GM12878 (cell line): Measurements from ENCODE around the gene POLE2. TPM values are rescaled to one million over a fixed set of nuclear protein-coding genes. Genes with fewer than 3 reads are reported as not detected.

Source experiments
- ATAC-seq: fragments of 200-7000 bp; cut with Tn5 transposase; 3 replicates; pipeline ENCODE4 v1.9.1; 2020; ENCODE audit warnings: mild to moderate bottlenecking, moderate library complexity
- BruUV-seq: library from RNA; stranded (reverse); fragments of 400-500 nt; replicated peaks from 2 replicates; lab custom pipeline; 2021; lab: Mats Ljungman, UMichigan
- CTCF ChIA-PET: fragments of 300-600 bp; sonication (Branson Sonifier 250); formaldehyde crosslinking; extraction: SDS; loops from one replicate; lab custom pipeline; 2021; ENCODE audit warnings: inconsistent platforms; lab: Yijun Ruan, JAX
- POLR2A ChIA-PET: fragments of 350-600 bp; formaldehyde crosslinking; extraction: SDS; loops from one replicate; lab custom pipeline; 2021; ENCODE audit warnings: inconsistent platforms; lab: Charles Lee
- RAD21 ChIA-PET: fragments of 300-600 bp; sonication (Branson Sonifier 250); formaldehyde crosslinking; loops from one replicate; lab custom pipeline; 2023; ENCODE audit warnings: antibody characterized with exemption; ENCODE audit not compliant: unreplicated experiment; lab: Charles Lee
- SMC1A ChIA-PET: fragments of 300-600 bp; sonication (Branson Sonifier 250); formaldehyde crosslinking; loops from one replicate; lab custom pipeline; 2023; ENCODE audit not compliant: unreplicated experiment, uncharacterized antibody; lab: Charles Lee
- DNase-seq: peaks from one replicate; pipeline ENCODE4 v3.0.0-alpha.2; 2011; ENCODE audit warnings: low read depth, low spot score
- FAIRE-seq: peaks from 3 replicates; lab custom pipeline; 2011; peaks lifted over from hg19 to GRCh38; lab: Jason Lieb, UNC
- H2AFZ ChIP-seq: 2 replicates; pipeline ENCODE4 v1.6.0; 2011; ENCODE audit warnings: low read depth, low read length, control low read depth; ENCODE audit not compliant: control insufficient read depth
- H3K27ac ChIP-seq: 2 replicates; pipeline ENCODE4 v1.5.1; 2011; ENCODE audit warnings: control low read depth; ENCODE audit not compliant: control insufficient read depth, insufficient read depth
- H3K27me3 ChIP-seq, 2 experiments: replicated peaks in 1 of 2; 2 replicates each; pipeline versions ENCODE4 v1.6.0 to v1.6.1; 2011; ENCODE audit warnings: low read length in 1 of 2; ENCODE audit not compliant: control insufficient read depth in 2 of 2, insufficient read depth in 2 of 2
- H3K36me3 ChIP-seq, 2 experiments: 2 replicates each; pipeline ENCODE4 v1.5.1; 2011; ENCODE audit warnings: low read length in 1 of 2; ENCODE audit not compliant: control insufficient read depth in 2 of 2, insufficient read depth in 2 of 2
- H3K4me1 ChIP-seq: 2 replicates; pipeline ENCODE4 v1.6.1; 2011; ENCODE audit warnings: mild to moderate bottlenecking, low read length, moderate library complexity, mixed read lengths; ENCODE audit not compliant: control insufficient read depth, insufficient read depth
- H3K4me2 ChIP-seq: 2 replicates; pipeline ENCODE4 v1.6.0; 2011; ENCODE audit warnings: control low read depth; ENCODE audit not compliant: control insufficient read depth, insufficient read depth
- H3K4me3 ChIP-seq: fragments of 200-600 bp; sonication (generic); 2 replicates; pipeline ENCODE4 v1.5.1; 2016
- H3K79me2 ChIP-seq: 2 replicates; pipeline ENCODE4 v1.6.0; 2011; ENCODE audit warnings: low read length; ENCODE audit not compliant: control insufficient read depth, insufficient read depth
- H3K9ac ChIP-seq: 2 replicates; pipeline ENCODE4 v1.8.0; 2011; ENCODE audit warnings: low read length, control low read depth, mixed read lengths; ENCODE audit not compliant: control insufficient read depth, insufficient read depth
- H3K9me3 ChIP-seq: replicated peaks from 3 replicates; pipeline ENCODE4 v1.5.1; 2011; ENCODE audit warnings: mild to moderate bottlenecking, low read length; ENCODE audit not compliant: control insufficient read depth, insufficient read depth
- H4K20me1 ChIP-seq: 2 replicates; pipeline ENCODE4 v1.6.0; 2011; ENCODE audit not compliant: control insufficient read depth, insufficient read depth
- ATF3 ChIP-seq: IDR thresholded peaks from 2 replicates; pipeline ENCODE4 v1.6.1; 2011; ENCODE audit warnings: low read depth, mild to moderate bottlenecking, low read length, moderate library complexity, borderline replicate concordance; ENCODE audit errors: extremely low read depth
- ELK1 ChIP-seq: IDR thresholded peaks from 2 replicates; pipeline ENCODE4 v1.6.1; 2012; ENCODE audit warnings: low read depth, low read length, improper control_type of control experiment
- NFIC ChIP-seq: IDR thresholded peaks from 2 replicates; pipeline ENCODE4 v1.6.1; 2012; ENCODE audit warnings: low read depth, mild to moderate bottlenecking, inconsistent platforms, low read length, moderate library complexity
- WGBS: methylation state at CpG from one replicate; pipeline ENCODE4 v1.1.6; 2016; ENCODE audit warnings: low lambda C conversion rate; ENCODE audit not compliant: insufficient replicate concordance, insufficient coverage; ENCODE audit errors: missing lambda C conversion rate; 5-methylcytosine and 5-hydroxymethylcytosine counted together
- in situ Hi-C: fragments of 300-500 bp; cut with MboI; formaldehyde crosslinking; loops from 9 replicates; pipeline ENCODE4 v1.14.3; 2018; ENCODE audit warnings: mixed read lengths
- intact Hi-C: fragments of 100-400 bp; cut with micrococcal nuclease; formaldehyde crosslinking; loops from one replicate; pipeline ENCODE4 v1.14.2; 2022; ENCODE audit not compliant: unreplicated experiment
- polyA plus RNA-seq, 11 experiments: library from polyadenylated mRNA; depleted of rRNA in 4 of 11; unstranded in 6 of 11; stranded (reverse) in 5 of 11; fragments of >200 nt; fragmentation: Nextera tagmentation in 4 of 11; fragmentation: Illumina TruSeq in 1 of 11; extraction: Ambion mirVana in 4 of 11; extraction: Trizol in 1 of 11; gene quantifications; 1 replicate in 1 of 11; 2 replicates in 10 of 11; pipeline versions ENCODE4 v1.2.1 to v1.2.3, GENCODE V29; 2011 to 2016; ENCODE audit warnings: inconsistent platforms in 2 of 11, missing spikeins in 2 of 11, low read depth in 1 of 11
- total RNA-seq, 4 experiments: library from RNA; depleted of rRNA in 3 of 4; stranded (reverse); fragments of >200 nt in 3 of 4; fragmentation: Illumina TruSeq in 1 of 4; extraction: Trizol in 1 of 4; gene quantifications; 2 replicates each; pipeline versions ENCODE4 v1.2.1 to v1.2.3, GENCODE V29; 2013 to 2021

POLE2 gene
- total and polyA plus RNA-seq, 10 of the 15 experiments (the other 5 are each of a cell fraction or from before 2014, with no cell fraction given): 22.0 to 45.6 (median 38.8) TPM

GRCh38 chr14:49598189-49598484 lies 89.9 kb downstream of the POLE2 start:
- Histone ChIP-seq H4K20me1 (no peaks in the 10 kb centered on the region), H3K79me2 (peaks cover 53% of the 10 kb centered on the region), H3K36me3 (no peaks in the 10 kb centered on the region; a peak in 1 of 4 replicates), H2AFZ (peak overlapping the region; percentile 97), H3K27me3 (no peaks in the 10 kb centered on the region), H3K4me3 (peak overlapping the region; percentile 92)
- WGBS: under 1% methylated on average over 15 of the region's 15 CpGs
- SMC1A ChIA-PET: interaction anchor here (0.9 to 3.1 kb wide), 7 partner anchors 12 to 34 kb away, joined by 3 to 12 read pairs (median 3); partner anchors contain the start of genes MGAT2, RPL36AL and RPS29
- in situ Hi-C loops: no loop called here
- no peak for FAIRE-seq
- 0 out of 2 replicates have a peak, but pooled peaks have one; percentile 13 for TF ChIP-seq NFIC
- no peak for TF ChIP-seq ATF3
- 0 out of 2 replicates have a peak, but pooled peaks have one; percentile 11 for TF ChIP-seq ELK1
- TF ChIP-seq, all 136 proteins: peak for 2
- Histone ChIP-seq H3K27ac (peak overlapping the region; percentile 100), H3K9me3 (no peaks in the 10 kb centered on the region), H3K4me2 (peak overlapping the region; percentile 79), H3K4me1 (peaks cover 17% of the 10 kb centered on the region), H3K9ac (peak overlapping the region; percentile 95)
- DNase-seq (no peak), ATAC-seq (peak; percentile 6)
- ChIA-PET RAD21 (interaction anchor here (0.9 to 4.6 kb wide), 5 partner anchors 23 to 170 kb away, joined by 3 to 29 read pairs (median 6); partner anchors contain the start of genes KLHDC2, MGAT2 and RPL36AL), POLR2A (interaction anchor here (1.9 to 6.7 kb wide), 4 partner anchors 12 to 34 kb away, joined by 12 to 73 read pairs (median 40); partner anchors contain the start of genes MGAT2, RPL36AL and RPS29), CTCF (interaction anchor here (1.0 to 6.1 kb wide), 3 partner anchors 9 to 254 kb away, joined by 3 to 75 read pairs (median 3); partner anchors contain the start of genes NEMF and RPS29)
- BruUV-seq: no TSS peak
- intact Hi-C loops: loop anchor here (1.0 kb wide), 2 partner anchors 12 to 23 kb away; partner anchors contain the start of gene RPS29
